Left hindlimb (tissue), 1 donor: Measurements from ENCODE around the gene PLAAT2.

Experiments
- DNase-seq: peaks from one replicate; pipeline ENCODE4 v3.0.0-alpha.2; 2018

Gene PLAAT2

DNA sequence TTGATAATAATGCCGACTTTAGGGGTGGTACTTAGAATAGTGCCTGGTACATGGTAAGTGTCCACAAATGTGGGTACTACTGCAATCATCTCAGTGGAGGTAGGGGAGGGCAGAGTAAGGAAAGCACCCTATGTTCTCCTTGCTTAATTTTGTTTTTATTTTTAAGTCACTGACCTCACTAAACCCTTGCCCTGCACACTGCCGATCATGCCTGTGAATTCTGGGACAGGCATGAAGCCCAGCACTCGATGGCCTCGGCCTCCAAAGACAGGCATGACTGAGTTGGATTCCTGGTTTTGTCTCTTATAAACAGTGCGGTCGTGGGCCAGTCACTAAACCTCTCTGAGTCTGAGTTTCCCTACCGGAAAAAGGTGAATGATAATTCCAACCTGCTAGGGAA lies 50.4 kb downstream of the PLAAT2 start:
- no peak for DNase-seq

GRCh38 chr11:63511048-63511748 lies 52.0 kb downstream of the PLAAT2 start:
- DNase-seq, result no peak

DNA sequence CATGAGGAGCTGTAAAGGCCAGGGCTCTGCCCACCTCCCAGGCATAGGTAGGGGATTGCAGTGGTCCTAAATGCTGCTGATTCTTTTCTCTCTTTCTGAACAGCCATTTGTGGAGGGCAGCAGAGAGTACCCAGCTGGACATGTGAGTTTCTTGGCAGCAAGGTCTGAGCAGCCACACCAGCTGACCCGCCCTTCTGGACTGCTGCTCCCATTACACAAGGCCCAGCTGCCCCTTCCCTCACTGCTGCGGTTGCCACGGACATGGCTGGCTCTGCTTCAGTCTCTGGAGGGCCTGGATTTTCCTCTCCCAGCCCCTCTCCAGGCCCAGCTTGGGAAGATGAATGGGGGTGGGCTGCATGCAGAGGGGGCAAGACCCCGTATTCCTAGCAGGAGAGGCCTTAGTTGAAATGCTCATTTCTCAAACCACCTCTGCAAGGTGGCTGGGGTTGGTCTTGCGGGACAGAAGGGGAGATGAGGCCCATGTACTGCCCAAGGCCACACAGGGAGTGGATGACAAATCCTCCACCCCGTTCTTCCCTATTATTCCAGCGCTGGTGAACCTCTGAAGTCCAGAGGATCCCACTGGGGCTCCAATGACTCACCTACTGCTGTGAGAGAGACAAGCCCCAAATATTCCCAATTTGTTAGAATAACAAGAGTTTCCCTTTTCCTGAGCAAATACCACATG lies 52.7 kb downstream of the PLAAT2 start:
- peak; percentile 59 for DNase-seq

DNA sequence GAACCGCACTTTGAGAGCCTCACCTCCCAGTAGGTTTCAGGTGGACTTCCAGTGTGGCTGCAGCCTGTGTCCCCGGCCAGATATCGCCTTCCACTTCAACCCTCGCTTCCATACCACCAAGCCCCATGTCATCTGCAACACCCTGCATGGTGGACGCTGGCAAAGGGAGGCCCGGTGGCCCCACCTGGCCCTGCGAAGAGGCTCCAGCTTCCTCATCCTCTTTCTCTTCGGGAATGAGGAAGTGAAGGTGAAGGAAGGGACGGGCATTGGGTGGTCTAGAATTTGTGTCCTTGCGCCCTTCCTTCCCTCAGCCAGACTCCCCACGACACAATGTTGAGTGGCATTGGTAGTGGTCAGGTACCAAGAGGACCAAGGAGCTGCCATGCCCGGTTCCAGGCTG lies 54.4 kb downstream of the PLAAT2 start:
- DNase-seq, result no peak

DNA sequence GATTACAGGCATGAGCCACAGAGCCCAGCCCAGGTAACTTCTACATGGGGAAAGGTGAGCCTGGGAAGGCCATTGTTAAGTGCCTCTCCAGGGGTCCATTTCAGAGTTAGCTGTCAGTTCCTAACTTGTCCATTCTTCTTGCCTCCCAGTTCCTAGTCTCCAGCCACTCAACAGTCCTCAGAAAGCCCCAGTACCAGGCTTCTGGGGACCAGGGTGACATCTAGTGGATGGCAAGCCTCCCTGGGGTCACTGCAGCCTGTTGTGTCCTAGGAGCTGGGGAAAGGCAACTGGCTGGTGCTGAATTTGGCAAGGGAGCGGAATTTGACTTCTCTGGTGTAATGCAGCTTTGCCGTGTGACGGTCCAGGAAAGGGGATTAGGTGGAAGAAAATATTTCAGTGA lies 55.2 kb downstream of the PLAAT2 start:
- DNase-seq, result no peak

DNA sequence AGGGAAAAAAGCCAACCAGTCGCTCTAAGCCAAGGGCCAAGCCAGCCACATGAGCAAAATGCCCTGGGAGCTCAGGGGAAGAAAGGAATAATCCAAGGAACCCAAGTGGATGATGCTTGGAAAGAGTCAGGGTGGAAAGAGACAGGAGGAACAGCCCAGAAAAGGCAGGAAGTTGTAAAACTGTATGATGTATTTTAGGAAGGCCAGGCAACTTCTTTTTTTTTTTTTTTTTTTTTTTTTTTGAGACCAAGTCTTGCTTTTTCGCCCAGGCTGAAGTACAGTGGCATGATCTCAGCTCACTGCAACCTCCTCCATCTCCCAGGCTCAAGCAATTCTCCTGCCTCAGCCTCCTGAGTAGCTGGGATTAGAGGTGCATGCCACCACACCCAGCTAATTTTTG lies 55.7 kb downstream of the PLAAT2 start:
- no peak for DNase-seq

GRCh38 chr11:63506876-63507275 lies 56.3 kb downstream of the PLAAT2 start:
- no peak for DNase-seq

DNA sequence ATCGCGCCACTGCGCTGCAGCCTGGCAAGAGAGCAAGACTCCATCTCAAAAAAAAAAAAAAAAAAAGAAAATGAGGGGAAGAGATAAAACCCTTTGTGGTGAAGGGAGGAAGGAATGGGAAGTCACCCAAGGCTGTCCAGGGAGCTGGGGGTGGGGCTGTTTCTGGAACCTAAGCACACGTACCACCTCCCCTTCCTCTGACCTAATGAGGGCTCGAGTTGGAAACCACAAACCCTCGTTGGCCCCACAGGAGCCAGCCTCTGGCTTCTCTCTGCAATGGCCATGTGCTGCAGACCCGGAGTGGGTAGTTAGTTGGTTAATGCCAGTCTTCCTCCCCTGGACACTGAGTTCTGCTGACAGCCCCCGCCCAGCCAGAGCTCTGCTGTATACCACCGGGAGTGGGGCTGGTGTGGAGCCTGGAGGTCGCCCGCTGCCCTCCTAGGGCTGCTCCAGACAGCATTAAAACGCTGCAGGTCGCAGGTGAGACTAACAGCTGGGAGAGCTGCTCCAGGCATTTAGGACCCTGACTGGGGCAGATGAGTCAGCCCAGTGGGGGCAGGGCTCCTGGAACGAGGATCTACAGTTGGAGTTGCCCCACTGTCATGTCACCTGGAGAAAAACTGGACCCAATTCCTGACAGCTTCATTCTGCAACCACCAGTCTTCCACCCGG lies 57.2 kb downstream of the PLAAT2 start, which contains the start of gene LGALS12:
TSS of gene LGALS12 (plus strand) at position 228 of the 672 bp plus-strand sequence. CDS start at position 603, 375 bp downstream.
- peak; percentile 43 for DNase-seq

GRCh38 chr11:63504933-63505586 lies 58.1 kb downstream of the PLAAT2 start:
- no peak for DNase-seq

GRCh38 chr11:63504054-63504453 lies 59.1 kb downstream of the PLAAT2 start:
- no peak for DNase-seq

DNA sequence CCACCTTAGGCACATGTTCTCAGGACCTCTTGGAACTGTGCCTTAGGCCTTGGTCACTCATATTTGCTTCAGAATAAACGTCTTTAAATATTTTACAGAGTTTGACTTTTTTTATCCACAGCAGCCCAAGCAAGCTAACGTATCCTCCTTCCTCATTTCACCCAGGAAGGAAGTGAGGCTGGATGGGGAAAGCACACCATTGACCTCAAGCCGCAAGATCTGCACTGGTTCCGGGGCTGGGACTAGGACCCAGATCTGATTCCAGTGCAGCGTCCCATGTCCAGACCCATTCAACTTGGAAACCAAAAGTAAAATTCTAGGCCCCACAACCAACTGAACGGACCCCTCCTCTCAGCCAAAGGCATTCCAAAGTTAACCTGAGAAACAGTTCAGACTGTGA lies 59.7 kb downstream of the PLAAT2 start:
- no peak for DNase-seq
